Renal cortex interstitium (tissue), 3 donors: ENCODE data around the gene RNF31. TPM values are rescaled to one million over a fixed set of nuclear protein-coding genes. Genes with fewer than 3 reads are reported as not detected.

Experiments used
- polyA plus RNA-seq, 3 donors: library from polyadenylated mRNA; unstranded; fragments of 120-200 nt; gene quantifications; one replicate each; pipeline ENCODE4 v1.2.1, GENCODE V29; 2013; ENCODE audit not compliant: insufficient read length in 3 of 3

The RNF31 gene
- polyA plus RNA-seq, 3 donors: 45.5 to 59.5 (median 50.4) TPM

Other genes starting within 250 kb of the RNF31 start
- 10 to 100 TPM; 51.6 to 63.2 (median 58.2) TPM for gene DHRS4, start 193.7 kb upstream of the RNF31 start, polyA plus RNA-seq
- gene DHRS4L2, start 158.6 kb upstream of the RNF31 start, polyA plus RNA-seq: 10 to 100 TPM; 34.9 to 40.4 (median 35.4) TPM
- 1 to 10 TPM; 1.5 to 3.7 (median 2.7) TPM for gene CARMIL3, start 95.5 kb upstream of the RNF31 start, polyA plus RNA-seq
- not detected for gene CPNE6, start 75.9 kb upstream of the RNF31 start, polyA plus RNA-seq
- gene PCK2, start 53.2 kb upstream of the RNF31 start, polyA plus RNA-seq: 10 to 100 TPM; 28.9 to 37.3 (median 34.4) TPM
- gene DCAF11, start 32.7 kb upstream of the RNF31 start, polyA plus RNA-seq: 10 to 100 TPM; 72.3 to 85.0 (median 80.7) TPM
- gene NRL, start 32.5 kb upstream of the RNF31 start, polyA plus RNA-seq: 1 to 10 TPM; 1.5 to 2.7 (median 2.4) TPM
- gene FITM1, start 16.8 kb upstream of the RNF31 start, polyA plus RNA-seq: 1 to 10 TPM in 1 of 3 donors, under 1 TPM in 2; 0.56 to 1.6 (median 0.79) TPM
- gene PSME1, start 11.3 kb upstream of the RNF31 start, polyA plus RNA-seq: 100 to 1,000 TPM; 198 to 220 (median 199) TPM
- gene EMC9, start 5.9 kb upstream of the RNF31 start, polyA plus RNA-seq: 10 to 100 TPM; 18.4 to 21.1 (median 20.2) TPM
- 100 to 1,000 TPM; 150 to 170 (median 152) TPM for gene PSME2, start 888 bp upstream of the RNF31 start, polyA plus RNA-seq
- gene IRF9, start 13.8 kb downstream of the RNF31 start, polyA plus RNA-seq: 10 to 100 TPM; 56.3 to 66.1 (median 58.3) TPM
- gene REC8, start 24.6 kb downstream of the RNF31 start, polyA plus RNA-seq: 10 to 100 TPM; 64.2 to 76.7 (median 67.2) TPM
- 10 to 100 TPM; 32.8 to 42.1 (median 40.5) TPM for gene IPO4, start 41.3 kb downstream of the RNF31 start, polyA plus RNA-seq
- gene TM9SF1, start 47.9 kb downstream of the RNF31 start, polyA plus RNA-seq: 10 to 100 TPM; 36.6 to 50.8 (median 47.1) TPM
- gene TSSK4, start 58.2 kb downstream of the RNF31 start, polyA plus RNA-seq: 10 to 100 TPM in 1 of 3 donors, 1 to 10 TPM in 2; 4.8 to 11.6 (median 6.8) TPM
- gene CHMP4A, start 66.0 kb downstream of the RNF31 start, polyA plus RNA-seq: 10 to 100 TPM; 56.1 to 58.4 (median 56.9) TPM
- 10 to 100 TPM; 10.2 to 17.3 (median 13.5) TPM for gene MDP1, start 68.6 kb downstream of the RNF31 start, polyA plus RNA-seq
- gene NEDD8, start 84.9 kb downstream of the RNF31 start, polyA plus RNA-seq: 100 to 1,000 TPM; 198 to 251 (median 250) TPM
- 100 to 1,000 TPM; 107 to 128 (median 115) TPM for gene GMPR2, start 85.4 kb downstream of the RNF31 start, polyA plus RNA-seq
- gene TINF2, start 95.1 kb downstream of the RNF31 start, polyA plus RNA-seq: 10 to 100 TPM; 52.8 to 65.8 (median 61.6) TPM
- 1 to 10 TPM; 1.6 to 2.1 (median 2.0) TPM for gene TGM1, start 115.7 kb downstream of the RNF31 start, polyA plus RNA-seq
- 10 to 100 TPM; 20.0 to 25.3 (median 23.5) TPM for gene RABGGTA, start 124.1 kb downstream of the RNF31 start, polyA plus RNA-seq
- 10 to 100 TPM; 31.4 to 61.9 (median 37.9) TPM for gene DHRS1, start 152.3 kb downstream of the RNF31 start, polyA plus RNA-seq
- 10 to 100 TPM; 25.8 to 28.5 (median 26.7) TPM for gene NOP9, start 152.4 kb downstream of the RNF31 start, polyA plus RNA-seq
- 10 to 100 TPM; 24.6 to 28.8 (median 26.5) TPM for gene CIDEB, start 160.5 kb downstream of the RNF31 start, polyA plus RNA-seq
- gene LTB4R2, start 162.6 kb downstream of the RNF31 start, polyA plus RNA-seq: 1 to 10 TPM; 3.4 to 4.3 (median 3.7) TPM
- gene LTB4R, start 164.0 kb downstream of the RNF31 start, polyA plus RNA-seq: 1 to 10 TPM; 4.1 to 6.8 (median 5.6) TPM
- gene ADCY4, start 187.6 kb downstream of the RNF31 start, polyA plus RNA-seq: 10 to 100 TPM; 15.7 to 25.1 (median 21.6) TPM
- gene RIPK3, start 192.5 kb downstream of the RNF31 start, polyA plus RNA-seq: 1 to 10 TPM; 2.5 to 4.5 (median 3.1) TPM
- 10 to 100 TPM; 58.4 to 95.5 (median 74.1) TPM for gene NFATC4, start 220.7 kb downstream of the RNF31 start, polyA plus RNA-seq